ENCODE measurements around the gene TENM4.

Gene TENM4

DNA sequence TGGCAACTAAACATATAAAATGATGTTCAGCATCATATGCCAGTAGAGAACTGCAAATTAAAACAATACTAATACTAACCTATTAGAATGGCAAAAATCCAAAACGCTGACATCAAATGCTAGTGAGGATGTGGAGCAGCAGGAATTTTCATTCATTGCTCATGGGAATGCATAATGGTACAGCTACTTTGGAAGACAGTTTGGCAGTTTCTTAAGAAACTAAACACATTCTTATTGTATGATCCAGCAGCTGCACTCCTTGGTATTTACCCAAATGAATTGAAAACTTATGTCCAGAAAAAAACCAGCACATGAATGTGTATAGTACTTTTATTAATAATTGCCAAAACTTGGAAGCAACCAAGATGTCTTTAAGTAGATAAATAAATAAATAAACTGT, 258.0 kb downstream of the TENM4 start:
- Histone ChIP-seq H3K4me3 (ENCODE audit: low read depth, low read length) (no peak overlapping the region), H3K27me3 (ENCODE audit: insufficient read depth, low read length) (no peaks in the 10 kb centered on the region), H3K36me3 (ENCODE audit: insufficient read depth, low read length) (no peaks in the 10 kb centered on the region), H2AFZ (ENCODE audit: low read length, unreplicated experiment) (no peak overlapping the region), H3K4me1 (ENCODE audit: control insufficient read depth, insufficient read depth, low read length, unreplicated experiment) (no peaks in the 10 kb centered on the region), H3K27ac (ENCODE audit: low read depth, low read length) (no peak overlapping the region), H3K79me2 (ENCODE audit: control insufficient read depth, insufficient read depth, low read length, unreplicated experiment) (no peaks in the 10 kb centered on the region)

DNA sequence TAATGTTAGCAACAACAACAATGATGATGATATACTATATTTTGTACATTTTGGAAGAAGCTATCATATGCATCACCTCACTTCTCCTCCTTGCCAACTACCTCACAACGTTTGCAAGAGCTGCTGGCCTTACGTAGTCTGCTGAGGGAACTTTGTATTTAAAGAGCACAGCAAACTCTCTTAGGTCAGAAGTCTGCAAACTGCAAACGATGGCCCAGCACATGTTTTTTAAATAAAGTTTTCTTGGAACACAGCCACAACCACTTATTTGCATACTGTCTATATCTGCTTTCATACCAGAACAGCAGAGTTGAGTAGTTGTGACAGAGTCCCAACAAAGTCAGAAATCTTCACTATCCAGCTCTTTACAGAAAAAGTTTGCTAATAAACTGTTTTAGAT, 261.7 kb downstream of the TENM4 start:
- Histone ChIP-seq H3K27ac (ENCODE audit: low read depth, low read length) (no peak overlapping the region), H3K4me3 (ENCODE audit: low read depth, low read length) (no peak overlapping the region), H2AFZ (ENCODE audit: low read length, unreplicated experiment) (no peak overlapping the region), H3K27me3 (ENCODE audit: insufficient read depth, low read length) (no peaks in the 10 kb centered on the region), H3K4me1 (ENCODE audit: control insufficient read depth, insufficient read depth, low read length, unreplicated experiment) (no peaks in the 10 kb centered on the region), H3K79me2 (ENCODE audit: control insufficient read depth, insufficient read depth, low read length, unreplicated experiment) (no peaks in the 10 kb centered on the region), H3K36me3 (ENCODE audit: insufficient read depth, low read length) (no peaks in the 10 kb centered on the region)

DNA sequence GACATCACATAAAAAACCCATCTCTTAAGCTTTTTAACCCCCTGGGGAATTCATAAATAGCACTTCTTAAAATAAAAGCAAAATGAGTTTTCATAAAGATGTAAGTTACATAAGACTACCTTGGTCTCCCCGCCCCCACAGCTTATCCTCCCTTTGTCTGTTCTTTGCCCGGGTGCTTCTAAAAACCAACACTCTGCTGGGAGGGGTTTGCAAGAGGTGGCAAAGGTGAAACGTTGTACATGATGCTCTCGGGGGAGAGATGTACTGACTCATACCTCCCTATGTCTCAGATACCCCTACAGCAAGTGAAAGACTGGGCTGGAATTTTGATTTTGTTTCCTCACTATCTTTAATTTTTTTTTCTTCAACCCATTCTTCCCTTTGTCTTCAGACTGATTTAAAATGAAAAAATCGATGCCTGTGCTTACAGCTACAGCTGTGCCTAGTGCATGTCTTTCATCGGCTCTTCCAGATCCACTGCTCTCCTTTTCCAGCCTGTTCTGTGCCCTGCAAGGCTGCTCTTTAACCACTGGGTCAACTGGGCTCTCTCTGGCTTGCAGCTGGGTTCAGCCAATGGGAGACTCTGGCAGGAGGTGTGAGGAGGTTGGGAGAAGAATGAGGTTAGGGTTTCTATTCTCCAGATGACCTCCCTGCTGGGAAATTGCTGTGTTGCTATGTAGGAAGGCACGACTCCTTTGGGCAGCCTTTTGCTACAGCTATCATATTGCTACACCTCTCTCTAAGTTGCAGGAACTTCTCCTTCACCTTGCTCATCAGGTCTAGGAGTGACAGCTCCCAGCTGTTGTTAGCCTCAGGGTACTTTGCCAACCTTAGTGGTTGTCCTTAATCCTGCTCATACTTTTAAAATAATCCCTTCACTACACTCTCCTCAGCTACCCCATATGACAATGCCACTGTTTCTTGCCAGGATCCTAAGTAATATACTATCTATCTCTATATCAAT, 266.5 kb downstream of the TENM4 start:
- no peak overlapping the region; the same call in 1 of the 2 replicates for H3K4me3 ChIP-seq (ENCODE audit: low read depth, low read length)
- no peak overlapping the region for H2AFZ ChIP-seq (ENCODE audit: low read length, unreplicated experiment)
- H3K36me3 ChIP-seq (ENCODE audit: insufficient read depth, low read length), result no peaks in the 10 kb centered on the region
- H3K27me3 ChIP-seq (ENCODE audit: insufficient read depth, low read length), result no peaks in the 10 kb centered on the region
- H3K4me1 ChIP-seq (ENCODE audit: control insufficient read depth, insufficient read depth, low read length, unreplicated experiment), result no peaks in the 10 kb centered on the region
- H3K79me2 ChIP-seq (ENCODE audit: control insufficient read depth, insufficient read depth, low read length, unreplicated experiment), result no peaks in the 10 kb centered on the region
- no peak overlapping the region for H3K27ac ChIP-seq (ENCODE audit: low read depth, low read length)

DNA sequence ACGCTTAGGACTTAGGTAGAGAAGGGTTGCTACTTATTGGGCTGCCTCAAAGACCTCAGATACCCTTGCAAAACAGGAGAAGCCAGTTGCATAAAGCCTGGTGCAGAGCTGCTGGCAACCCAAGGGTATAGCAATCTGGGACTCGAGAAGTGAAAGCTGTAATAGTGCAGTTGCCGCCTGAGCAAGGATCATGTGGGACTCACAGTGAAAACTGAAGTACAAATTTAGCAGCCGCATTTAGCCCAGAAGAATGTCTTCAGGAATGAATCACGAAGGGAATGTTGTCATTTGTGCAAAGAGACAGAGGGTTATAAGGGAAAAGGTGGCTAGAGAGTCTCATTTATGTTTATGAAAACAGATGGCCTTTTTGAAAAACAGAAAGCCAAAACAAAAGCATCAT, 267.2 kb downstream of the TENM4 start:
- H3K4me1 ChIP-seq (ENCODE audit: control insufficient read depth, insufficient read depth, low read length, unreplicated experiment), result no peaks in the 10 kb centered on the region
- H2AFZ ChIP-seq (ENCODE audit: low read length, unreplicated experiment), result no peak overlapping the region
- no peaks in the 10 kb centered on the region for H3K79me2 ChIP-seq (ENCODE audit: control insufficient read depth, insufficient read depth, low read length, unreplicated experiment)
- no peaks in the 10 kb centered on the region for H3K27me3 ChIP-seq (ENCODE audit: insufficient read depth, low read length)
- H3K4me3 ChIP-seq (ENCODE audit: low read depth, low read length), result no peak overlapping the region
- H3K27ac ChIP-seq (ENCODE audit: low read depth, low read length), result no peak overlapping the region
- no peaks in the 10 kb centered on the region for H3K36me3 ChIP-seq (ENCODE audit: insufficient read depth, low read length)

DNA sequence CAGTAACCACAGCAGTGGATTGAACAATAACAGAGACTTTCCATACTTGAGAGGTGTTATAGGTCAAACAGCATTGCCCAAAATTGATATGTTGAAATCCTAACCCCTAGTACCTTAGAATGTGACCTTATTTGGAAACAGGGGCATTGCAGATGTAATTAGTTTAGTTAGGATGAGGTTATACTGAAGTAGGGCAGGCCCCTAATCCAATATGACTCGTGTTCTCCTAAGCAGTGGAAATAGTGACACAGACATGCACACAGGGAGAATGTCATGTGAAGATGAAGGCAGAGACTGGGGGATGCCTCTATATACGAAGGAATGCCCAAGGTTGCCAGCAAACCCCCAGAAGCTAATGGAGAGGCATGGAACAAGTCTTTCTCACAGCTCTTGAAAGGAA, 270.5 kb downstream of the TENM4 start:
- Histone ChIP-seq H3K4me1 (ENCODE audit: control insufficient read depth, insufficient read depth, low read length, unreplicated experiment) (no peaks in the 10 kb centered on the region), H3K4me3 (ENCODE audit: low read depth, low read length) (no peak overlapping the region), H3K79me2 (ENCODE audit: control insufficient read depth, insufficient read depth, low read length, unreplicated experiment) (no peaks in the 10 kb centered on the region), H2AFZ (ENCODE audit: low read length, unreplicated experiment) (no peak overlapping the region), H3K27ac (ENCODE audit: low read depth, low read length) (no peak overlapping the region), H3K27me3 (ENCODE audit: insufficient read depth, low read length) (no peaks in the 10 kb centered on the region), H3K36me3 (ENCODE audit: insufficient read depth, low read length) (no peaks in the 10 kb centered on the region)

DNA sequence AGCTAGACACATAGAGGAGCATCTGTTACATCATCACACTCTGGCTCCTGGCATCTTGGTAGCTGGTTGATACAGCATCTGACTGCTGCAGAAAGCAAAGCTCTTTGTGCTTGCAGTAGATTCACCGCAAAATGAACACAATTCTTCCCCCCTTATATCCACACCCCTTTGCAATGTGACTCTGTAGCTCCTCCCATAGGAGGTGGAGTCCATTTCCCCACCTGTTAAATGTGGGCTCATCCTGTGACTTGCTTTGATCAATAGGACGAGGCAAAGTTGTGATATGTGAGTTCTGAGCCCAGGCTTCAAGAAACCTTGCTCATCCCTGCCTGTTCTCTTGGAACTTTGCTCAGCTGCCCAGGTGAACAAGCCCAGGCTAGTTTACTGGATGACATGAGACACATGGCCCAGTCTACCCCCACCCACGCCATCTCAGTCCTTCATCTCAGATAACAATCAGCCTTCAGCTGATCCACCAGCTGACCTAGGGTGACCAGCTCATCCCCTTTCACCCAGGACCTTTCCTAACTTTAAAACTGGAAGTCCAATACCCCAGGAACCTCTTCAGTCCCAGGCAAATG, 272.2 kb downstream of the TENM4 start:
- no peak overlapping the region for H3K4me3 ChIP-seq (ENCODE audit: low read depth, low read length)
- no peaks in the 10 kb centered on the region for H3K27me3 ChIP-seq (ENCODE audit: insufficient read depth, low read length)
- no peak overlapping the region for H2AFZ ChIP-seq (ENCODE audit: low read length, unreplicated experiment)
- no peak overlapping the region for H3K27ac ChIP-seq (ENCODE audit: low read depth, low read length)
- no peaks in the 10 kb centered on the region for H3K4me1 ChIP-seq (ENCODE audit: control insufficient read depth, insufficient read depth, low read length, unreplicated experiment)
- H3K79me2 ChIP-seq (ENCODE audit: control insufficient read depth, insufficient read depth, low read length, unreplicated experiment), result no peaks in the 10 kb centered on the region
- no peaks in the 10 kb centered on the region for H3K36me3 ChIP-seq (ENCODE audit: insufficient read depth, low read length)

DNA sequence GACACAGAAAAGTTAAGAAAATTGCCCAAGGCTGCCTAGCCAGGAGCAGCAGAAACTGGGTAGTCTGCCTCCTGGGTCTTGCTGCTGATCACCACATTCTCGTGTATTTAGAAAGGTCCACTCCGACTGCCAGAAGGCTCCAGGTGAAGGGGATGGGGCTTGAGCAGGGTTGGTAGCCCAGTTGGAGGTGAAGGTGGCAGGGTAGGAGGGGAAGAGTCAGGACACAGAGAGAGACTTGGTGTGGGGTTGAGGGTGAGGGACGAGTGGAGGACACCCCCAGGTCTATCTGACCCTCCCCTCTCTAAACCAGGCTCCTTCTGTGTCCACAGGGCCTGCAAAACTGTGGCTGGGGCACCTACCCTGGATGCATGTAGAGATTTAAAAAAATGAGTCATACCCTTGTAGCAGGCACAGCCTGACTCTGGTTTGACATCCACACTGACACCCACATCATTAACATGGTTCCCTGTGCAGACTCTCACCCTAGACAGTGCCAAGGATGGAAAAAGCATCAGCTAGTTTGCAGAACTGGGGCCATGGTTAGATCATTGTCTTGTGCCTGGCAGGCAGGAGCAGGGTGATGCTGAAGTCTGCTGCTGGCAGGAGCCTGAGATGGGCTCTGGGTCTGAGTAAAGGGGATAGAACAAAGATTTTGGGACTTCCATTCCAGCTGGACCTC, 273.2 kb downstream of the TENM4 start:
- Histone ChIP-seq H3K27ac (ENCODE audit: low read depth, low read length) (no peak overlapping the region), H2AFZ (ENCODE audit: low read length, unreplicated experiment) (no peak overlapping the region), H3K36me3 (ENCODE audit: insufficient read depth, low read length) (no peaks in the 10 kb centered on the region), H3K4me1 (ENCODE audit: control insufficient read depth, insufficient read depth, low read length, unreplicated experiment) (no peaks in the 10 kb centered on the region), H3K4me3 (ENCODE audit: low read depth, low read length) (no peak overlapping the region), H3K27me3 (ENCODE audit: insufficient read depth, low read length) (no peaks in the 10 kb centered on the region), H3K79me2 (ENCODE audit: control insufficient read depth, insufficient read depth, low read length, unreplicated experiment) (no peaks in the 10 kb centered on the region)

DNA sequence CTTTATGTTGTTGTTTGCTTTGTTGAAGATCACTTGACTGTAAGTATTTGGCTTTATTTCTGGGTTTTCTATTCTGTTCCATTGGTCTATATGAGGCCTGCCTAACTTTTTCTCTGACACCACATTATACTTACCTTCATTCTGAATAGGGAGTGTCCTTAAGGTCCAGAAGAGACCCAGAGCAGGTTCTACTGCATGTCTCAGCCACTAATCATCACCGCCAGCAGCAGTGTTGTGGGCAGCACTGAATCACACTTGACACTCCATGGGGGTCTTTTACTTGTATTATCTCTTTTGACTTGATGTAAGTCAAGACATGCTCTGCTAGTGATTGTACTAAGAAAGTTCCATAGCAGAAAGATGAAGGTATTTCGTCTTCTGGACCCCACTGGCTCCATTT, 274.9 kb downstream of the TENM4 start:
- Histone ChIP-seq H3K79me2 (ENCODE audit: control insufficient read depth, insufficient read depth, low read length, unreplicated experiment) (no peaks in the 10 kb centered on the region), H3K36me3 (ENCODE audit: insufficient read depth, low read length) (no peaks in the 10 kb centered on the region), H3K4me3 (ENCODE audit: low read depth, low read length) (no peak overlapping the region), H3K27ac (ENCODE audit: low read depth, low read length) (no peak overlapping the region), H3K27me3 (ENCODE audit: insufficient read depth, low read length) (no peaks in the 10 kb centered on the region), H2AFZ (ENCODE audit: low read length, unreplicated experiment) (no peak overlapping the region), H3K4me1 (ENCODE audit: control insufficient read depth, insufficient read depth, low read length, unreplicated experiment) (no peaks in the 10 kb centered on the region)

DNA sequence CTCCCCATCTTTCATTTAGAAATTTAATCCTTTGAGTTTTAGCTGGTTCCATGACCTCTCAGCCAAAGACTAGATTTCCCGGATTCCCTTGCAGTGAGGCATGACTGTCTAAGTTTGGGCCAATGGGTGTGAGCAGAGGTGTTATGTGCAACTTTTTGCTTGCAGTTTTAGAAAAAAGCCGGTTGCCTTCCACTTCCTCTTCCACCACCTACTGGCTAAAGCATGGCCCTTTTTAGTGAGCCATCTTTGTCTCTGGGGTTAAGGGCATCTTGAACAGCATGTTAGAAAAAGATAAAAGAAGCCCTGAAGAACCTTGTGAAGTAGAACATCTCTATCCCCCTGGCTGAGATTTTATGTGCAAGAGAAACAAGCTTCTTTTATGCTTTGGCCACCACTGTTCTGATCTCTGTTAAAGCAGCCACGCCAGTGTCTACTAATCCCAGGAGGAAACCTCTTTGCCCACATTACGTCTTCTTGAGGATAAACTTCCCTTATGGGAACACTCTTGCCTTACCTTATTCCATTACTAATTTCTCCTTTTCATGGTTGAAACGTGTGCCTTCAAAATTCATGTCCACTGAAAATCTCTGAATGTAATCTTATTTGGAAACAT, 279.9 kb downstream of the TENM4 start:
- Histone ChIP-seq H3K79me2 (ENCODE audit: control insufficient read depth, insufficient read depth, low read length, unreplicated experiment) (no peaks in the 10 kb centered on the region), H3K27me3 (ENCODE audit: insufficient read depth, low read length) (no peaks in the 10 kb centered on the region), H3K27ac (ENCODE audit: low read depth, low read length) (no peak overlapping the region), H3K36me3 (ENCODE audit: insufficient read depth, low read length) (no peaks in the 10 kb centered on the region), H3K4me3 (ENCODE audit: low read depth, low read length) (no peak overlapping the region), H3K4me1 (ENCODE audit: control insufficient read depth, insufficient read depth, low read length, unreplicated experiment) (no peaks in the 10 kb centered on the region), H2AFZ (ENCODE audit: low read length, unreplicated experiment) (no peak overlapping the region)

DNA sequence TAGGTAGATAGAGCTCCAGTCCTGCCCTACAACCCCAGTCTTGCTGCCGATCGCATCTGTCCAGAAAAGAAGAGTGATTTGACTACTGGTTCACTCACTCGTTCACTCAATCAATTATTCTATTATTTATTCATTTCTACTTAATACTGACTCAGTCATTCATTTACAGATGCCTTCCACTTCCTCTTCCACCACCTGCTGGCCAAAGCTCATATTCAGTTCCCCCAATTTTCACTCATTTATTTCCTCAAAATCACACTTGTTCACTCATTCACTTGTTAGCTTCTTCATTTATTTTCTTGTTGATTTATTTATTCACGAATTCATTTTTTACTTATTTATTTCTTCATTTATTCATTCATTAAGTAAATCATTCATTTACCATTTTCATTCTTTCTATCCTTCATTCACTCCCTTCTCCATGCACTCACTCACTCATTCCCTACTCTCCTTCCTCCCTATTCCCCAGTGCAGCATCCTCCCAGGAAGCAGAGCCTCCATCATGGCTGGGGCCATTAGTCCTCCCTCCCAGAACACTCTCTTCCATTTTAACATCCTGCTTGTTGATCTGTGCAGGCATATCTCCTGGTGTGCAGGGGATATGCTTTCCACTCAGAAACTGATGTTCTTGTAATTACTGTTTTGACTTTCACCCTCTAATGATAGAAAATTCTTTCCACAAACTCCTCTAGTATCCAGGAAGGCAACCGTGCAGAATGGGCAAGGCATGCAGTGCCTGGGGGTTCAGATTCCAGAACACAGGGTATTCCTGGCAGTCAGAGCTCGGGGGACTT, 281.0 kb downstream of the TENM4 start:
- no peaks in the 10 kb centered on the region for H3K36me3 ChIP-seq (ENCODE audit: insufficient read depth, low read length)
- no peak overlapping the region for H3K27ac ChIP-seq (ENCODE audit: low read depth, low read length)
- no peaks in the 10 kb centered on the region for H3K27me3 ChIP-seq (ENCODE audit: insufficient read depth, low read length)
- H2AFZ ChIP-seq (ENCODE audit: low read length, unreplicated experiment), result no peak overlapping the region
- no peak overlapping the region for H3K4me3 ChIP-seq (ENCODE audit: low read depth, low read length)
- H3K79me2 ChIP-seq (ENCODE audit: control insufficient read depth, insufficient read depth, low read length, unreplicated experiment), result no peaks in the 10 kb centered on the region
- no peaks in the 10 kb centered on the region for H3K4me1 ChIP-seq (ENCODE audit: control insufficient read depth, insufficient read depth, low read length, unreplicated experiment)
